Stimulated activated CD8-positive, alpha-beta memory T cell treated with anti-CD3 and anti-CD28 coated beads, Interleukin-12 subunit alpha, Interleukin-12 subunit beta, amount 100 ng/mL, for 1 hour (primary cell): ENCODE measurements around the gene ABLIM2.

Experiments
- DNase-seq: peaks from one replicate; pipeline ENCODE4 v3.0.0-alpha.2; 2020; ENCODE audit warnings: low read depth

Gene ABLIM2

GRCh38 chr4:8083086-8083825, 75.4 kb downstream of the ABLIM2 start:
- DNase-seq, result no peak

GRCh38 chr4:8082517-8083055, 76.0 kb downstream of the ABLIM2 start:
- DNase-seq, result no peak

GRCh38 chr4:8081621-8082516, 76.7 kb downstream of the ABLIM2 start:
- DNase-seq, result no peak

GRCh38 chr4:8081171-8081570, 77.4 kb downstream of the ABLIM2 start:
- no peak for DNase-seq

GRCh38 chr4:8080754-8081065, 77.9 kb downstream of the ABLIM2 start:
- no peak for DNase-seq

GRCh38 chr4:8079916-8080753, 78.5 kb downstream of the ABLIM2 start:
- no peak for DNase-seq

- DNase-seq, result no peak
Measured at GRCh38 chr4:8079031-8079885, 79.4 kb downstream of the ABLIM2 start.

- no peak for DNase-seq
Measured at GRCh38 chr4:8078610-8079015, 80.0 kb downstream of the ABLIM2 start.

- no peak for DNase-seq
Measured at GRCh38 chr4:8078109-8078494, 80.5 kb downstream of the ABLIM2 start.

- DNase-seq, result no peak
Measured at GRCh38 chr4:8077181-8078108, 81.2 kb downstream of the ABLIM2 start.

GRCh38 chr4:8076023-8076422, 82.6 kb downstream of the ABLIM2 start:
- DNase-seq, result no peak

GRCh38 chr4:8073206-8073863, 85.3 kb downstream of the ABLIM2 start:
- no peak for DNase-seq

GRCh38 chr4:8072235-8072968, 86.2 kb downstream of the ABLIM2 start:
- no peak for DNase-seq

GRCh38 chr4:8071766-8072165, 86.8 kb downstream of the ABLIM2 start:
- no peak for DNase-seq

GRCh38 chr4:8070736-8071718, 87.6 kb downstream of the ABLIM2 start:
- no peak for DNase-seq

GRCh38 chr4:8069102-8069752, 89.4 kb downstream of the ABLIM2 start:
- DNase-seq, result no peak
